ENCODE measurements around the gene AGL.

DNA sequence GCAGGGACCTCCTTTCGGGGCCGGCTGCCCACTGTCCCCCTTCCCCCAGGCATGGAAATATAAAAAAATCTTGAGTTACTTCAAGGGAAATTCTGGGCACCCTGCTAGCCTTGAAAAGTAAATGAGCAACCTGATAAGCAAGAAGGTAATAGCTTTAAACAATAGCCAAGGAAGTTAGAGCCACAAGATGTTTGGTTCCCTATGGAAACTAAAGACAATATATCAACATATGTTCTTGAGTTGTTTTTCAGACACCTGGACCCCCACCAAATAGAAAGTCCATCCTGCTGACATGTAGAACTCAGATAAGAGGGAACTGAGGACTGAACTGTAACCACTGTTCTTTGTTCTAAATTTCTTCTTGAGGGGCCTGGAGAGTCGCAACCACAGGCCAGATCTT, 100.3 kb downstream of the AGL start:
- TF ChIP-seq, protein P1, sequence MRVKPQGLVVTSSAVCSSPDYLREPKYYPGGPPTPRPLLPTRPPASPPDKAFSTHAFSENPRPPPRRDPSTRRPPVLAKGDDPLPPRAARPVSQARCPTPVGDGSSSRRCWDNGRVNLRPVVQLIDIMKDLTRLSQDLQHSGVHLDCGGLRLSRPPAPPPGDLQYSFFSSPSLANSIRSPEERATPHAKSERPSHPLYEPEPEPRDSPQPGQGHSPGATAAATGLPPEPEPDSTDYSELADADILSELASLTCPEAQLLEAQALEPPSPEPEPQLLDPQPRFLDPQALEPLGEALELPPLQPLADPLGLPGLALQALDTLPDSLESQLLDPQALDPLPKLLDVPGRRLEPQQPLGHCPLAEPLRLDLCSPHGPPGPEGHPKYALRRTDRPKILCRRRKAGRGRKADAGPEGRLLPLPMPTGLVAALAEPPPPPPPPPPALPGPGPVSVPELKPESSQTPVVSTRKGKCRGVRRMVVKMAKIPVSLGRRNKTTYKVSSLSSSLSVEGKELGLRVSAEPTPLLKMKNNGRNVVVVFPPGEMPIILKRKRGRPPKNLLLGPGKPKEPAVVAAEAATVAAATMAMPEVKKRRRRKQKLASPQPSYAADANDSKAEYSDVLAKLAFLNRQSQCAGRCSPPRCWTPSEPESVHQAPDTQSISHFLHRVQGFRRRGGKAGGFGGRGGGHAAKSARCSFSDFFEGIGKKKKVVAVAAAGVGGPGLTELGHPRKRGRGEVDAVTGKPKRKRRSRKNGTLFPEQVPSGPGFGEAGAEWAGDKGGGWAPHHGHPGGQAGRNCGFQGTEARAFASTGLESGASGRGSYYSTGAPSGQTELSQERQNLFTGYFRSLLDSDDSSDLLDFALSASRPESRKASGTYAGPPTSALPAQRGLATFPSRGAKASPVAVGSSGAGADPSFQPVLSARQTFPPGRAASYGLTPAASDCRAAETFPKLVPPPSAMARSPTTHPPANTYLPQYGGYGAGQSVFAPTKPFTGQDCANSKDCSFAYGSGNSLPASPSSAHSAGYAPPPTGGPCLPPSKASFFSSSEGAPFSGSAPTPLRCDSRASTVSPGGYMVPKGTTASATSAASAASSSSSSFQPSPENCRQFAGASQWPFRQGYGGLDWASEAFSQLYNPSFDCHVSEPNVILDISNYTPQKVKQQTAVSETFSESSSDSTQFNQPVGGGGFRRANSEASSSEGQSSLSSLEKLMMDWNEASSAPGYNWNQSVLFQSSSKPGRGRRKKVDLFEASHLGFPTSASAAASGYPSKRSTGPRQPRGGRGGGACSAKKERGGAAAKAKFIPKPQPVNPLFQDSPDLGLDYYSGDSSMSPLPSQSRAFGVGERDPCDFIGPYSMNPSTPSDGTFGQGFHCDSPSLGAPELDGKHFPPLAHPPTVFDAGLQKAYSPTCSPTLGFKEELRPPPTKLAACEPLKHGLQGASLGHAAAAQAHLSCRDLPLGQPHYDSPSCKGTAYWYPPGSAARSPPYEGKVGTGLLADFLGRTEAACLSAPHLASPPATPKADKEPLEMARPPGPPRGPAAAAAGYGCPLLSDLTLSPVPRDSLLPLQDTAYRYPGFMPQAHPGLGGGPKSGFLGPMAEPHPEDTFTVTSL (CRISPR knock-in tag; IDR thresholded peaks at IDR 0.05; ENCODE audit: borderline replicate concordance): no peak
- no peak for TF ChIP-seq HDAC6 (IDR thresholded peaks at IDR 0.05; ENCODE audit: low read depth, low read length)
- TF ChIP-seq, protein P2, sequence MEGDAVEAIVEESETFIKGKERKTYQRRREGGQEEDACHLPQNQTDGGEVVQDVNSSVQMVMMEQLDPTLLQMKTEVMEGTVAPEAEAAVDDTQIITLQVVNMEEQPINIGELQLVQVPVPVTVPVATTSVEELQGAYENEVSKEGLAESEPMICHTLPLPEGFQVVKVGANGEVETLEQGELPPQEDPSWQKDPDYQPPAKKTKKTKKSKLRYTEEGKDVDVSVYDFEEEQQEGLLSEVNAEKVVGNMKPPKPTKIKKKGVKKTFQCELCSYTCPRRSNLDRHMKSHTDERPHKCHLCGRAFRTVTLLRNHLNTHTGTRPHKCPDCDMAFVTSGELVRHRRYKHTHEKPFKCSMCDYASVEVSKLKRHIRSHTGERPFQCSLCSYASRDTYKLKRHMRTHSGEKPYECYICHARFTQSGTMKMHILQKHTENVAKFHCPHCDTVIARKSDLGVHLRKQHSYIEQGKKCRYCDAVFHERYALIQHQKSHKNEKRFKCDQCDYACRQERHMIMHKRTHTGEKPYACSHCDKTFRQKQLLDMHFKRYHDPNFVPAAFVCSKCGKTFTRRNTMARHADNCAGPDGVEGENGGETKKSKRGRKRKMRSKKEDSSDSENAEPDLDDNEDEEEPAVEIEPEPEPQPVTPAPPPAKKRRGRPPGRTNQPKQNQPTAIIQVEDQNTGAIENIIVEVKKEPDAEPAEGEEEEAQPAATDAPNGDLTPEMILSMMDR (CRISPR knock-in tag; IDR thresholded peaks at IDR 0.05): no peak
- no peak for TF ChIP-seq ZNF282 (IDR thresholded peaks at IDR 0.05; ENCODE audit: partially characterized antibody)

All from HepG2 (cell line).